ENCODE results near the gene CCDC81.

- TF ChIP-seq, protein P1, sequence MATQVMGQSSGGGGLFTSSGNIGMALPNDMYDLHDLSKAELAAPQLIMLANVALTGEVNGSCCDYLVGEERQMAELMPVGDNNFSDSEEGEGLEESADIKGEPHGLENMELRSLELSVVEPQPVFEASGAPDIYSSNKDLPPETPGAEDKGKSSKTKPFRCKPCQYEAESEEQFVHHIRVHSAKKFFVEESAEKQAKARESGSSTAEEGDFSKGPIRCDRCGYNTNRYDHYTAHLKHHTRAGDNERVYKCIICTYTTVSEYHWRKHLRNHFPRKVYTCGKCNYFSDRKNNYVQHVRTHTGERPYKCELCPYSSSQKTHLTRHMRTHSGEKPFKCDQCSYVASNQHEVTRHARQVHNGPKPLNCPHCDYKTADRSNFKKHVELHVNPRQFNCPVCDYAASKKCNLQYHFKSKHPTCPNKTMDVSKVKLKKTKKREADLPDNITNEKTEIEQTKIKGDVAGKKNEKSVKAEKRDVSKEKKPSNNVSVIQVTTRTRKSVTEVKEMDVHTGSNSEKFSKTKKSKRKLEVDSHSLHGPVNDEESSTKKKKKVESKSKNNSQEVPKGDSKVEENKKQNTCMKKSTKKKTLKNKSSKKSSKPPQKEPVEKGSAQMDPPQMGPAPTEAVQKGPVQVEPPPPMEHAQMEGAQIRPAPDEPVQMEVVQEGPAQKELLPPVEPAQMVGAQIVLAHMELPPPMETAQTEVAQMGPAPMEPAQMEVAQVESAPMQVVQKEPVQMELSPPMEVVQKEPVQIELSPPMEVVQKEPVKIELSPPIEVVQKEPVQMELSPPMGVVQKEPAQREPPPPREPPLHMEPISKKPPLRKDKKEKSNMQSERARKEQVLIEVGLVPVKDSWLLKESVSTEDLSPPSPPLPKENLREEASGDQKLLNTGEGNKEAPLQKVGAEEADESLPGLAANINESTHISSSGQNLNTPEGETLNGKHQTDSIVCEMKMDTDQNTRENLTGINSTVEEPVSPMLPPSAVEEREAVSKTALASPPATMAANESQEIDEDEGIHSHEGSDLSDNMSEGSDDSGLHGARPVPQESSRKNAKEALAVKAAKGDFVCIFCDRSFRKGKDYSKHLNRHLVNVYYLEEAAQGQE (IDR thresholded peaks at IDR 0.05) = no peak
- TF ChIP-seq, protein P2, sequence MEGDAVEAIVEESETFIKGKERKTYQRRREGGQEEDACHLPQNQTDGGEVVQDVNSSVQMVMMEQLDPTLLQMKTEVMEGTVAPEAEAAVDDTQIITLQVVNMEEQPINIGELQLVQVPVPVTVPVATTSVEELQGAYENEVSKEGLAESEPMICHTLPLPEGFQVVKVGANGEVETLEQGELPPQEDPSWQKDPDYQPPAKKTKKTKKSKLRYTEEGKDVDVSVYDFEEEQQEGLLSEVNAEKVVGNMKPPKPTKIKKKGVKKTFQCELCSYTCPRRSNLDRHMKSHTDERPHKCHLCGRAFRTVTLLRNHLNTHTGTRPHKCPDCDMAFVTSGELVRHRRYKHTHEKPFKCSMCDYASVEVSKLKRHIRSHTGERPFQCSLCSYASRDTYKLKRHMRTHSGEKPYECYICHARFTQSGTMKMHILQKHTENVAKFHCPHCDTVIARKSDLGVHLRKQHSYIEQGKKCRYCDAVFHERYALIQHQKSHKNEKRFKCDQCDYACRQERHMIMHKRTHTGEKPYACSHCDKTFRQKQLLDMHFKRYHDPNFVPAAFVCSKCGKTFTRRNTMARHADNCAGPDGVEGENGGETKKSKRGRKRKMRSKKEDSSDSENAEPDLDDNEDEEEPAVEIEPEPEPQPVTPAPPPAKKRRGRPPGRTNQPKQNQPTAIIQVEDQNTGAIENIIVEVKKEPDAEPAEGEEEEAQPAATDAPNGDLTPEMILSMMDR (IDR thresholded peaks at IDR 0.05) = no peak
- TF ChIP-seq HES2 (IDR thresholded peaks at IDR 0.05) (no peak), HDAC2 (IDR thresholded peaks at IDR 0.05) (no peak), RAD21 (conservative IDR thresholded peaks at IDR 0.05 in 1 of 2, IDR thresholded peaks at IDR 0.05 in 1 of 2) (no peak)
These were observed 23.4 kb downstream of the CCDC81 start for GRCh38 chr11:86398106-86398505.
